GM18502 (cell line): ENCODE data around the gene IGSF23.
"Not testable (repeated sequence)": the region's sequence is repeated elsewhere in the genome, so short reads cannot be mapped to it uniquely, and the experiment has no call there.

Experiments used
- ATAC-seq: cut with Tn5 transposase; IDR thresholded peaks from one replicate; pipeline ENCODE4 v1.9.1; 2021; ENCODE audit warnings: mild to moderate bottlenecking; ENCODE audit not compliant: unreplicated experiment, poor library complexity

Gene IGSF23

GRCh38 chr19:44608391-44608821, 5.0 kb upstream of the IGSF23 start:
- ATAC-seq, result no peak

GRCh38 chr19:44609219-44609618, 4.1 kb upstream of the IGSF23 start:
- no peak for ATAC-seq

- not testable (repeated sequence) for ATAC-seq
Observed at GRCh38 chr19:44610497-44610896, 2.9 kb upstream of the IGSF23 start.

GRCh38 chr19:44611812-44612295, 1.5 kb upstream of the IGSF23 start:
- no peak for ATAC-seq

GRCh38 chr19:44614313-44614712, 950 bp downstream of the IGSF23 start:
- ATAC-seq, result no peak

GRCh38 chr19:44615863-44616247, 2.5 kb downstream of the IGSF23 start:
- ATAC-seq, result no peak

- no peak for ATAC-seq
Observed at GRCh38 chr19:44617110-44617880, 3.9 kb downstream of the IGSF23 start.

- no peak for ATAC-seq
Observed at GRCh38 chr19:44618640-44619357, 5.4 kb downstream of the IGSF23 start.

GRCh38 chr19:44620667-44621066, 7.3 kb downstream of the IGSF23 start:
- ATAC-seq, result no peak

GRCh38 chr19:44621367-44621766, 8.0 kb downstream of the IGSF23 start:
- no peak for ATAC-seq

GRCh38 chr19:44623080-44623479, 9.7 kb downstream of the IGSF23 start:
- no peak for ATAC-seq

- ATAC-seq, result no peak
Observed at GRCh38 chr19:44623626-44624025, 10.3 kb downstream of the IGSF23 start.

GRCh38 chr19:44624840-44625354, 11.5 kb downstream of the IGSF23 start:
- ATAC-seq, result no peak

- not testable (repeated sequence) for ATAC-seq
Observed at GRCh38 chr19:44625637-44626036, 12.3 kb downstream of the IGSF23 start.

- ATAC-seq, result no peak
Observed at GRCh38 chr19:44626048-44626624, 12.8 kb downstream of the IGSF23 start.

- ATAC-seq, result no peak
Observed at GRCh38 chr19:44627631-44628030, 14.3 kb downstream of the IGSF23 start.

GRCh38 chr19:44628793-44629192, 15.4 kb downstream of the IGSF23 start:
- no peak for ATAC-seq

- not testable (repeated sequence) for ATAC-seq
Observed at GRCh38 chr19:44631611-44632010, 18.2 kb downstream of the IGSF23 start.

- not testable (repeated sequence) for ATAC-seq
Observed at GRCh38 chr19:44634058-44634457, 20.7 kb downstream of the IGSF23 start.

- no peak for ATAC-seq
Observed at GRCh38 chr19:44634785-44635184, 21.4 kb downstream of the IGSF23 start.
